Spinal cord (tissue), 10 donors: Measurements from ENCODE around the gene AGBL3. TPM values are rescaled to one million over a fixed set of nuclear protein-coding genes. Genes with fewer than 3 reads are reported as not detected.

Experiments used
- DNase-seq, 6 donors: peaks; one replicate each; pipeline versions ENCODE4 v3.0.0 to v3.0.0-alpha.2; 2013 to 2015; ENCODE audit warnings: low spot score in 6 of 6, low read depth in 4 of 6
- H3K27ac ChIP-seq: one replicate; pipeline ENCODE4 v1.5.1; 2013; ENCODE audit warnings: low read depth, low read length, control low read depth
- H3K27me3 ChIP-seq: one replicate; pipeline ENCODE4 v1.6.1; 2013; ENCODE audit warnings: low read length; ENCODE audit not compliant: control insufficient read depth, insufficient read depth
- H3K36me3 ChIP-seq: one replicate; pipeline ENCODE4 v1.6.1; 2013; ENCODE audit warnings: low read length; ENCODE audit not compliant: control insufficient read depth, insufficient read depth
- H3K4me1 ChIP-seq: one replicate; pipeline ENCODE4 v1.6.1; 2013; ENCODE audit warnings: low read length; ENCODE audit not compliant: control insufficient read depth, insufficient read depth
- H3K4me3 ChIP-seq: one replicate; pipeline ENCODE4 v1.5.1; 2013; ENCODE audit warnings: low read depth, low read length, control low read depth
- H3K9me3 ChIP-seq: one replicate; pipeline ENCODE4 v1.6.1; 2013; ENCODE audit warnings: low read length; ENCODE audit not compliant: control insufficient read depth, insufficient read depth
- WGBS: methylation state at CpG from one replicate; pipeline ENCODE4 v1.1.5; 2013; ENCODE audit warnings: missing lambda C conversion rate; ENCODE audit not compliant: insufficient coverage; 5-methylcytosine and 5-hydroxymethylcytosine counted together
- polyA plus RNA-seq, 2 donors: library from polyadenylated mRNA; unstranded; fragments of 120-200 nt; gene quantifications; one replicate each; pipeline ENCODE4 v1.2.1, GENCODE V29; 2013; ENCODE audit not compliant: insufficient read length in 2 of 2
- total RNA-seq, 2 donors: library from RNA; depleted of rRNA in 1 of 2; stranded (reverse); fragments of 120-200 nt in 1 of 2; fragments of >200 nt in 1 of 2; gene quantifications; one replicate each; pipeline versions ENCODE4 v1.2.3 to v1.2.4, GENCODE V29; 2013 to 2014
- donor health status: healthy.

The AGBL3 gene
- total and polyA plus RNA-seq, 4 donors, result 5.5 to 8.3 (median 6.8) TPM

DNA sequence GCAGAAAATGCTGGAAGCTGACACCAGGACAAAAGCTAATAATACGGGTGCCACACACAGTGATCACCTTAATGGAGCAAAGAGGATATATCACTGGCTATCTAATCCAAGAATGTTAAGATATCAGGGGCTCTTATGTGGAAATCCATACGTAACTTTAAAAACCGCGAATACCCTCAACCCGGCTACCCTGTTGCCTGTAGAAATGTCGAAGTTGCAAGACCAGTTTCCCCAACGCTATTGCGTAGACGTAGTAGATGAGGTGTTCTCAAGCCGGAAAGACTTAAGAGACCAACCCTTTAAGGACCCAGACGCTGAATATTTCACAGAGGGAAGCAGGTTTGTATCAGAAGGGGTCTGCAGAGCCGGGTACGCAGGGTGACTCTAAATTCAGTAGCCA lies 192.1 kb downstream of the AGBL3 start:
- Histone ChIP-seq H3K27me3 (no peaks in the 10 kb centered on the region), H3K9me3 (peaks cover 6% of the 10 kb centered on the region), H3K36me3 (peaks cover 9% of the 10 kb centered on the region), H3K4me1 (no peaks in the 10 kb centered on the region), H3K4me3 (no peak overlapping the region), H3K27ac (no peak overlapping the region)
- DNase-seq, result no peak
- 82% methylated on average over 13 of the region's 13 CpGs for WGBS

DNA sequence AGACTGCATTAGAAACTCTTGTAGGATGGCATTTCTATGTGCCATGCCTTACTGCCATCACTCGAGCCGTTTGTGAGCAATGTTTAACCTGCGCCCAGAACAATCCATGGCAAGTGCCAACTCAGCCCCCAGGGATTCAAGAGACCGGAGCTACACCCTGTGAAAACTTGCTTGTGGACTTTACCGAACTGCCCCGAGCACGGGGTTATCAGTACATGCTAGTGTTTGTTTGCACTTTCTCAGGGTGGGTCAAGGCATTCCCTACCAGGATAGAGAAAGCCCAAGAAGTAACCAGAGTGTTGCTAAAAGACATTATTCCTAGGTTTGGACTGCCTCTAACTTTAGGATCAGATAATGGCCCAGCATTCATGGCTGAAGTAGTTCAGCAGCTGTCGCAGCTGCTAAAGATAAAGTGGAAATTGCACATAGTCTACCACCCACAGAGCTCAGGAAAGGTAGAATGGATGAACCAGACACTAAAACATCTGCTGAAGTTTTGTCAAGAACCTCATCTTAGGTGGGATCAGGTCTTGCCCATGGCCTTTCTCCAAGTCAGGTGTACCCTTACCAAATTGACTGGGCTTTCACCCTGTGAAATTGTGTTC lies 193.1 kb downstream of the AGBL3 start:
- WGBS, result 89% methylated on average over 8 of the region's 8 CpGs
- DNase-seq, result no peak
- H3K27me3 ChIP-seq, result no peaks in the 10 kb centered on the region
- no peak overlapping the region for H3K4me3 ChIP-seq
- H3K36me3 ChIP-seq, result peaks cover 18% of the 10 kb centered on the region
- H3K27ac ChIP-seq, result no peak overlapping the region
- H3K4me1 ChIP-seq, result no peaks in the 10 kb centered on the region
- peaks cover 6% of the 10 kb centered on the region for H3K9me3 ChIP-seq

DNA sequence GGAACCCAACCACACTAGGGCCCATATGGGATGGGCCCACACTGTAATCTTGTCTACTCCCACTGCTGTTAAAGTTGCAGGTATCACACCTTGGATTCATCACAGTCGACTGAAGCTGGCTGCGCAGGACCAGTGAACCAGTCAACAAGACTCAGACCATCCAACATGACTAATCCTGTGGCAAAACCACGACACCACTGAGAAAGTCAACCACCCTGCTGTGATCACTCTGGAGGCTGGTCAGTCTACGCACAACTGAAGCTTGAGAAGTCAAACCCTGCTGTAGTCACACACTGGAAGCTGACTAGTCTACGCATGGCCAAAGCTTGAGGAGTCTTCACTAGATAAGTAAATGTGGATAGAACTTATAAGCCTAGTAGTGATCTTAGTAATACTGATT lies 193.8 kb downstream of the AGBL3 start:
- Histone ChIP-seq H3K36me3 (peaks cover 25% of the 10 kb centered on the region), H3K27ac (no peak overlapping the region), H3K4me3 (no peak overlapping the region), H3K27me3 (no peaks in the 10 kb centered on the region), H3K9me3 (peaks cover 6% of the 10 kb centered on the region), H3K4me1 (no peaks in the 10 kb centered on the region)
- 98% methylated on average over 4 of the region's 5 CpGs for WGBS
- no peak for DNase-seq

- no peaks in the 10 kb centered on the region for H3K4me1 ChIP-seq
- H3K9me3 ChIP-seq, result peaks cover 6% of the 10 kb centered on the region
- no peak overlapping the region for H3K4me3 ChIP-seq
- WGBS, result 93% methylated on average over 2 of the region's 3 CpGs
- no peak overlapping the region for H3K27ac ChIP-seq
- H3K36me3 ChIP-seq, result peaks cover 38% of the 10 kb centered on the region
- H3K27me3 ChIP-seq, result no peaks in the 10 kb centered on the region
- no peak for DNase-seq
Measured at GRCh38 chr7:135181261-135181928, 195.1 kb downstream of the AGBL3 start.

- no peak overlapping the region for H3K27ac ChIP-seq
- H3K36me3 ChIP-seq, result peaks cover 45% of the 10 kb centered on the region
- no peak overlapping the region for H3K4me3 ChIP-seq
- H3K9me3 ChIP-seq, result peaks cover 6% of the 10 kb centered on the region
- 96% methylated on average over 29 of the region's 31 CpGs for WGBS
- no peaks in the 10 kb centered on the region for H3K4me1 ChIP-seq
- H3K27me3 ChIP-seq, result no peaks in the 10 kb centered on the region
- DNase-seq, result no peak
Measured at GRCh38 chr7:135181929-135182678, 195.8 kb downstream of the AGBL3 start.

DNA sequence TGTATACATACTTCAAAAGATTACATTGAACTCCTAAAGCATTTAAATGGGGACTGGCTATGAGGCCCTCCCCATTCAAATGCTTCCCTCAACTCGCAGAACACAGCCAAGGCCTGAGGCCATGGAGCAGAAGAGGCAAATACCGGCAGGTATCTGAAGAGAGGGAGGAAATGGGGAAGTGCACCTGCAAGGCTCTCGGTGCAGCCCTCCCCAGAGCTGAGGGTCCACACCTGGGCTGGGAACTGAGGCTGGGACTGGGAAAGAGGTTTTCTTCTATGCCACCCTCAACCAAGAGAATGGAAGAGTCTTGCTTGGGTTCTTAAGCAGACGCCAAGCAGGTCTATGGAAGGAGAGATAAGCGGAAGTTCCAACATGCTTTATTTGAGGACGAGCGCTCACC lies 197.2 kb downstream of the AGBL3 start:
- Histone ChIP-seq H3K27me3 (no peaks in the 10 kb centered on the region), H3K4me1 (no peaks in the 10 kb centered on the region), H3K4me3 (no peak overlapping the region), H3K9me3 (peaks cover 6% of the 10 kb centered on the region), H3K36me3 (peaks cover 58% of the 10 kb centered on the region), H3K27ac (no peak overlapping the region)
- DNase-seq, result no peak
- WGBS, result 92% methylated on average over 2 of the region's 7 CpGs

DNA sequence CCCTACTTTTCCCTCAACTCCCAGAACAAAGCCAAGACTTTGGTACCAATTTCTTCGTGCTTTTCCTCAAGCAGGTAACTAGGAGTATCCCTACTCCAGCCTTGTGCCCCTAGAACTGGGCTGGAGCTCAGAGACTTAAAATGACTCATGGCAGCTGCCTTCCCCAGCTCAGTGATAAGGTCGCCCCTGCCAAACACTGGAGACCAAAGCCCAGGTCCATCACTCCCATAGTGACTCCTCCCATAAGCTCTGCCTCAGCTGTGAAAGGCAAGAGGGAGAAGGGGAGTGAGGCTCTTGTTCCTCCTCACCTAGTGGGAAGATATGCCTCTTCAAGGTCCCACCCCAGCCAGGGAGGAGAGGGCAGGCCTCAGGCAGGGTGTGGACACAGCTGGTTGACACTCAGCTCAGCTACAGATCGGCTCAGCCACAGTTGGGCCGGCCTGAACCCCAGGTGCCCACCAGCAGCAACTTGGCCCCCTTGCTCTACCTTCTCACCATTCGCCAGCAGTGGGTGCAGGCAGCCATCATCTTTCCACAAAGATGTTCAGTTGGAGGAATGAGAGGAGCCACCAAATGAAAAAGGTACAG lies 198.0 kb downstream of the AGBL3 start:
- WGBS, result 93% methylated on average over 3 of the region's 5 CpGs
- Histone ChIP-seq H3K36me3 (peaks cover 66% of the 10 kb centered on the region), H3K27me3 (no peaks in the 10 kb centered on the region), H3K27ac (no peak overlapping the region), H3K4me1 (no peaks in the 10 kb centered on the region), H3K4me3 (no peak overlapping the region), H3K9me3 (peaks cover 6% of the 10 kb centered on the region)
- DNase-seq, result no peak

Other genes with a start within 250 kb of the AGBL3 start
- 100 to 1,000 TPM; 139 to 162 TPM for gene CALD1, start 206.9 kb upstream of the AGBL3 start, total RNA-seq
- gene CALD1, start 206.9 kb upstream of the AGBL3 start, polyA plus RNA-seq, result 10 to 100 TPM; 77.4 to 83.1 TPM
- 1 to 10 TPM; 3.0 to 3.4 TPM for gene TMEM140, start 161.6 kb downstream of the AGBL3 start, total RNA-seq
- 10 to 100 TPM; 10.6 to 11.2 TPM for gene TMEM140, start 161.6 kb downstream of the AGBL3 start, polyA plus RNA-seq
- 10 to 100 TPM; 23.7 to 51.8 TPM for gene CYREN, start 184.2 kb downstream of the AGBL3 start, total RNA-seq
- 10 to 100 TPM; 27.5 to 31.2 TPM for gene CYREN, start 184.2 kb downstream of the AGBL3 start, polyA plus RNA-seq
- gene WDR91, start 225.0 kb downstream of the AGBL3 start, total RNA-seq, result 10 to 100 TPM; 11.8 to 23.4 TPM
- gene WDR91, start 225.0 kb downstream of the AGBL3 start, polyA plus RNA-seq, result 10 to 100 TPM; 16.2 to 27.4 TPM
- not detected for gene STRA8, start 247.3 kb downstream of the AGBL3 start, total RNA-seq
- gene STRA8, start 247.3 kb downstream of the AGBL3 start, polyA plus RNA-seq, result not detected